HuH-7 (cell line): ENCODE data around the gene PRR15L.
"Not testable (repeated sequence)": the region's sequence is repeated elsewhere in the genome, so short reads cannot be mapped to it uniquely, and the experiment has no call there.

Source experiments
- DNase-seq: peaks from one replicate; pipeline ENCODE4 v3.0.0; 2011; ENCODE audit warnings: low spot score

The PRR15L gene

GRCh38 chr17:47988445-47988844, 30.8 kb upstream of the PRR15L start:
- DNase-seq: not testable (repeated sequence)

- DNase-seq: no peak
Measured at GRCh38 chr17:47987240-47987835, 29.7 kb upstream of the PRR15L start.

- no peak for DNase-seq
Measured at GRCh38 chr17:47986520-47986919, 28.8 kb upstream of the PRR15L start.

GRCh38 chr17:47983492-47984223, 26.0 kb upstream of the PRR15L start:
- DNase-seq: no peak

- DNase-seq: no peak
Measured at GRCh38 chr17:47982645-47983390, 25.1 kb upstream of the PRR15L start.

GRCh38 chr17:47982091-47982617, 24.5 kb upstream of the PRR15L start:
- DNase-seq: no peak

- DNase-seq: no peak
Measured at GRCh38 chr17:47981462-47981861, 23.8 kb upstream of the PRR15L start.

- no peak for DNase-seq
Measured at GRCh38 chr17:47980541-47980940, 22.9 kb upstream of the PRR15L start.

GRCh38 chr17:47978324-47978723, 20.6 kb upstream of the PRR15L start:
- peak; percentile 84 for DNase-seq

- no peak for DNase-seq
Measured at GRCh38 chr17:47975823-47976205, 18.1 kb upstream of the PRR15L start.

- no peak for DNase-seq
Measured at GRCh38 chr17:47975189-47975822, 17.6 kb upstream of the PRR15L start.

GRCh38 chr17:47973541-47973940, 15.9 kb upstream of the PRR15L start:
- no peak for DNase-seq

- peak; percentile 96 for DNase-seq
Measured at GRCh38 chr17:47970725-47971499, 13.2 kb upstream of the PRR15L start, which contains the start of gene CDK5RAP3. TSS of gene CDK5RAP3 (plus strand) at chr17:47971113. CDS start at chr17:47971147, 34 bp downstream.

GRCh38 chr17:47969930-47970724, 12.4 kb upstream of the PRR15L start:
- no peak for DNase-seq

- DNase-seq: no peak
Measured at GRCh38 chr17:47968836-47969235, 11.2 kb upstream of the PRR15L start.

GRCh38 chr17:47967607-47968252, 10.0 kb upstream of the PRR15L start:
- no peak for DNase-seq

- DNase-seq: peak; percentile 75
Measured at GRCh38 chr17:47966079-47966519, 8.4 kb upstream of the PRR15L start.

GRCh38 chr17:47964856-47965255, 7.2 kb upstream of the PRR15L start:
- DNase-seq: no peak

- DNase-seq: no peak
Measured at GRCh38 chr17:47962901-47963300, 5.2 kb upstream of the PRR15L start.

GRCh38 chr17:47961406-47961805, 3.7 kb upstream of the PRR15L start:
- no peak for DNase-seq
